ENCODE measurements around the gene NOTUM.

DNA sequence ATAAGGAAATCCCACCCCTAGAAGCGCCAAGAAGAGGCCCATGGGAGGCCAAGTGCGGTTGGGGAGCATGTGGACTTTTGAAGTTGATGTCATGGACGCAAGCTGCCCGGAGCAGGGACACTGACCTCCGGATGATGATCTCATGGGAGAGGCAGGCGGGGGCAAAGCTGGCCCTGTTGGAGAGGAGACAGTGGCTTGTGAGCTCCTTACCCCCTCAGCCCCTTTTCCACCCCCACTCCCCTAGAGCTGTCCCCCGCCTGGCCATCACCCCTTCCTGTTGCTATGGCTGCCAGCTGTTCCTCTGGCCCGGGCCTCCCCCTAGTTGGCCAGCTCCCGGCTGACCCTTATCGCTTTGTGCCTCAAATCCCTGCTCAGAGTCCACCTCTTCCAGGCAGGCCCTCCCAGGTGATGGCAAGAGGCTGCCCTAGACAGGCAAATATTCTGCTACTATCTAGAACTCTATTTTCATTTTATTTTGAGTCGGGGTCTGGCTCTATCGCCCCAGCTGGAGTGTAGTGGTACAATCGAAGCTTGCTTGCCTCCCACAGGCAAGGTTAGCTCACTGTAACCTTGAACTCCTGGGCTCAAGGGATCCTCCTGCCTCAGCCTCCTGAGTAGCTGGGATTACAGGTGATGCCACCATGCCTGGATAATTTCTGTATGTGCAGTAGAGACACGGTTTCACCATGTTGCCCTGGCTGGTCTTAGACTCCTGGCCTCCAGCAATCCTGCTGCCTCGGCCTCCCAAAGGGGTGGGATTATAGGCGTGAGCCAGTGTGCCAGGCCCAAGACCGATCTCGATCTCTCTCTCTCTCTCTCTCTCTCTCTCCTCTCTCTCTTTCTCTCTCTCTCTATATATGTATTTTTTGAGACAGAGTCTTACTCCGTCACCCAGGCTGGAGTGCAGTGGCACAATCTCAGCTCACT is 6.6 kb downstream of the NOTUM start:
- TF ChIP-seq, protein P1, sequence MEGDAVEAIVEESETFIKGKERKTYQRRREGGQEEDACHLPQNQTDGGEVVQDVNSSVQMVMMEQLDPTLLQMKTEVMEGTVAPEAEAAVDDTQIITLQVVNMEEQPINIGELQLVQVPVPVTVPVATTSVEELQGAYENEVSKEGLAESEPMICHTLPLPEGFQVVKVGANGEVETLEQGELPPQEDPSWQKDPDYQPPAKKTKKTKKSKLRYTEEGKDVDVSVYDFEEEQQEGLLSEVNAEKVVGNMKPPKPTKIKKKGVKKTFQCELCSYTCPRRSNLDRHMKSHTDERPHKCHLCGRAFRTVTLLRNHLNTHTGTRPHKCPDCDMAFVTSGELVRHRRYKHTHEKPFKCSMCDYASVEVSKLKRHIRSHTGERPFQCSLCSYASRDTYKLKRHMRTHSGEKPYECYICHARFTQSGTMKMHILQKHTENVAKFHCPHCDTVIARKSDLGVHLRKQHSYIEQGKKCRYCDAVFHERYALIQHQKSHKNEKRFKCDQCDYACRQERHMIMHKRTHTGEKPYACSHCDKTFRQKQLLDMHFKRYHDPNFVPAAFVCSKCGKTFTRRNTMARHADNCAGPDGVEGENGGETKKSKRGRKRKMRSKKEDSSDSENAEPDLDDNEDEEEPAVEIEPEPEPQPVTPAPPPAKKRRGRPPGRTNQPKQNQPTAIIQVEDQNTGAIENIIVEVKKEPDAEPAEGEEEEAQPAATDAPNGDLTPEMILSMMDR (conservative IDR thresholded peaks at IDR 0.05; ENCODE audit: low read length), result no peak
- no peak for TF ChIP-seq EZH2phosphoT487 (IDR thresholded peaks at IDR 0.05; ENCODE audit: borderline replicate concordance, low read depth, low read length)
